Measurements from ENCODE around the gene GRM5.
"Not testable (repeated sequence)": the region's sequence is repeated elsewhere in the genome, so short reads cannot be mapped to it uniquely, and the experiment has no call there.

GRM5 gene

DNA sequence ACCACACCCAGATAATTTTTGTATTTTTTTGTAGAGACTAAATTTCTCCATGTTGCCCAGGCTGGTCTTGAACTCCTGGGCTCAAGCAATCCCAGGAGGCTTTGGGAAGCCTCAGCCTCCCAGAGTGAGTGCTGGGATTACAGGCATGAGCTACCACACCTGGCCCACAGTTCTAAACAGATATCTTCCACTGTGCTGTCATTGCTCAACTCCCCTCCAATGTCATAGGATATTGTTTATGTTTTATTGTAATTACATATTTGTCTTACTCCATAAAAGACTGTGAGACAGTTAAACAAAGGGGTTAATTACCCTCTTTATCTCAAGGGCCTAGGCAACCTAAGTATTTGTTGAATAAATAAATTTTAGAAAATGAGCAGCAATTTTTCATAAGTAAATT lies 204.2 kb downstream of the GRM5 start:
- no peak overlapping the region for H3K23ac ChIP-seq (ENCODE audit: low read depth, low read length, poor library complexity)
- H3K4me2 ChIP-seq (ENCODE audit: insufficient read depth, low read length, poor library complexity, severe bottlenecking): no peak overlapping the region
- H2BK12ac ChIP-seq (ENCODE audit: low read length): no peak overlapping the region
- H2AK5ac ChIP-seq (ENCODE audit: low read depth, low read length): no peak overlapping the region
- no peak overlapping the region for H3K9ac ChIP-seq (ENCODE audit: low read depth, low read length, poor library complexity)
- DNase-seq (ENCODE audit: low spot score): no peak
- no peak overlapping the region for H4K91ac ChIP-seq (ENCODE audit: low read depth, low read length, poor library complexity)
- H3K4me1 ChIP-seq (ENCODE audit: control insufficient read depth in 2 of 2, insufficient read depth in 1 of 2, low read depth in 1 of 2, low read length in 2 of 2): peaks cover 0 to 2% of the 10 kb centered on the region in 2 donors
- no peaks in the 10 kb centered on the region for H3K9me3 ChIP-seq (replicated peaks in 1 of 2; ENCODE audit: control insufficient read depth in 2 of 2, insufficient read depth in 1 of 2, low read depth in 1 of 2, low read length in 2 of 2)
- H3K18ac ChIP-seq (ENCODE audit: low read length): no peak overlapping the region
- H3K4me3 ChIP-seq (ENCODE audit: low read length in 2 of 2): no peak overlapping the region
- no peak overlapping the region for H2BK15ac ChIP-seq (ENCODE audit: low read length)
- H3K14ac ChIP-seq (ENCODE audit: low read length): no peak overlapping the region
- no peak overlapping the region for H2AFZ ChIP-seq (ENCODE audit: low read length)
- no peaks in the 10 kb centered on the region for H3K79me1 ChIP-seq (ENCODE audit: low read depth, low read length)
- H3K27me3 ChIP-seq (ENCODE audit: control insufficient read depth in 3 of 3, insufficient read depth in 3 of 3, low read depth in 1 of 3, low read length in 3 of 3): no peaks in the 10 kb centered on the region
- H3K4ac ChIP-seq (ENCODE audit: low read length): no peak overlapping the region
- H2BK120ac ChIP-seq (ENCODE audit: low read depth, low read length): no peak overlapping the region
- H3K36me3 ChIP-seq (replicated peaks in 1 of 2; ENCODE audit: control insufficient read depth in 2 of 2, insufficient read depth in 2 of 2, low read length in 2 of 2): no peaks in the 10 kb centered on the region
- no peak overlapping the region for H2BK5ac ChIP-seq (ENCODE audit: low read length)
- no peak overlapping the region for H4K8ac ChIP-seq (ENCODE audit: low read depth, low read length)
- no peak overlapping the region for H3K27ac ChIP-seq (replicated peaks; ENCODE audit: low read length)

DNA sequence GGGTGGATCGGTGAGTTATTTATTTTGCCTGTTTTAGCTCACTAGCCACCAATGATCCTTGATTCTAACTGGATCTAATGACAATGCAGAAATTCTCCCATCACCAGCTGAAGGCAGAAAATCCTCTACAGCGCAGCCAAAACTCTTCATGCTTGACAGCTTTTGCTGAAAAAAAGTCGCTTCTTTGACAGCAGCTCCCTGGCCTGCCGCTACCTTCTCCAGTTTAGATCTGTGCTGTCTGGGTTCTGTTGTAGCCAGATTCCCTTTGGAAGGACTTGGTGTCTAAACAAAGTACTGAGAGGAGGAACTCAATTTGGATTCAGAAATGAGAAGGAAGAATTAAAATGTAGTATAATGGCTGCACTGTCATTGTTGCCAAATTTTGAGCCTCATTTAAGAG lies 205.4 kb downstream of the GRM5 start:
- not testable (repeated sequence) for H4K8ac ChIP-seq (ENCODE audit: low read depth, low read length); H3K9me3 ChIP-seq (replicated peaks in 1 of 2; ENCODE audit: control insufficient read depth in 2 of 2, insufficient read depth in 1 of 2, low read depth in 1 of 2, low read length in 2 of 2); H3K79me1 ChIP-seq (ENCODE audit: low read depth, low read length); H3K23ac ChIP-seq (ENCODE audit: low read depth, low read length, poor library complexity); H3K4ac ChIP-seq (ENCODE audit: low read length); H2BK12ac ChIP-seq (ENCODE audit: low read length); H2BK120ac ChIP-seq (ENCODE audit: low read depth, low read length); H2AK5ac ChIP-seq (ENCODE audit: low read depth, low read length); H3K18ac ChIP-seq (ENCODE audit: low read length); H3K4me2 ChIP-seq (ENCODE audit: insufficient read depth, low read length, poor library complexity, severe bottlenecking); H3K27ac ChIP-seq (replicated peaks; ENCODE audit: low read length); H3K27me3 ChIP-seq (ENCODE audit: control insufficient read depth in 3 of 3, insufficient read depth in 3 of 3, low read depth in 1 of 3, low read length in 3 of 3); H3K4me3 ChIP-seq (ENCODE audit: low read length in 2 of 2); H3K36me3 ChIP-seq (replicated peaks in 1 of 2; ENCODE audit: control insufficient read depth in 2 of 2, insufficient read depth in 2 of 2, low read length in 2 of 2); H2AFZ ChIP-seq (ENCODE audit: low read length); H2BK15ac ChIP-seq (ENCODE audit: low read length); H3K14ac ChIP-seq (ENCODE audit: low read length); H2BK5ac ChIP-seq (ENCODE audit: low read length); H3K9ac ChIP-seq (ENCODE audit: low read depth, low read length, poor library complexity); H4K91ac ChIP-seq (ENCODE audit: low read depth, low read length, poor library complexity); H3K4me1 ChIP-seq (ENCODE audit: control insufficient read depth in 2 of 2, insufficient read depth in 1 of 2, low read depth in 1 of 2, low read length in 2 of 2)
- peak; percentile 0 for DNase-seq (ENCODE audit: low spot score)
- no CpG with 5 or more reads among the region's 4 CpGs for WGBS, 2 donors (ENCODE audit: extremely low coverage in 2 of 2, insufficient read length in 2 of 2, insufficient replicate concordance in 1 of 2)

DNA sequence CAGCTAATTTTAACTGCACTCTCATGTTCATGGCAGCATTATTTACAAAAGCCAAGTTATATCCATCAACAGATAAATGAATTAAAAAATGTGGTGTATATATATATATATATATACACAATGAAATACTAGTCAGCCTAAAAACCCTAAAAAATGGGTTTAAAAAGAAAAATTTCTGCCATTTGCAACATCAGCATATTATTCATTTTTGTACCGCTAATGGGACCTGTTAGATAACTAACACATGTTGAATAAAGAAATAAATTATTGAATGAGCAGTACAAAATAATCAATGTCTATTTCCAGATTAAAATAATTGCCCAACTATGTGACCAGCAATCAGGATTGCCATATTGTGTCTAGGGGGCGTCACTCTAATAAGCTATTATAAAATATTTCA lies 211.8 kb downstream of the GRM5 start:
- not testable (repeated sequence) for H4K8ac ChIP-seq (ENCODE audit: low read depth, low read length); H2AFZ ChIP-seq (ENCODE audit: low read length); H2BK15ac ChIP-seq (ENCODE audit: low read length); DNase-seq (ENCODE audit: low spot score); H2AK5ac ChIP-seq (ENCODE audit: low read depth, low read length); H3K4me1 ChIP-seq (ENCODE audit: control insufficient read depth in 2 of 2, insufficient read depth in 1 of 2, low read depth in 1 of 2, low read length in 2 of 2); H3K79me1 ChIP-seq (ENCODE audit: low read depth, low read length); H3K27ac ChIP-seq (replicated peaks; ENCODE audit: low read length); H3K4me3 ChIP-seq (ENCODE audit: low read length in 2 of 2); H3K4ac ChIP-seq (ENCODE audit: low read length); H3K18ac ChIP-seq (ENCODE audit: low read length); H2BK5ac ChIP-seq (ENCODE audit: low read length); H3K23ac ChIP-seq (ENCODE audit: low read depth, low read length, poor library complexity); H3K14ac ChIP-seq (ENCODE audit: low read length); H3K4me2 ChIP-seq (ENCODE audit: insufficient read depth, low read length, poor library complexity, severe bottlenecking); H3K36me3 ChIP-seq (replicated peaks in 1 of 2; ENCODE audit: control insufficient read depth in 2 of 2, insufficient read depth in 2 of 2, low read length in 2 of 2); H4K91ac ChIP-seq (ENCODE audit: low read depth, low read length, poor library complexity); H3K27me3 ChIP-seq (ENCODE audit: control insufficient read depth in 3 of 3, insufficient read depth in 3 of 3, low read depth in 1 of 3, low read length in 3 of 3); H2BK120ac ChIP-seq (ENCODE audit: low read depth, low read length); H3K9me3 ChIP-seq (replicated peaks in 1 of 2; ENCODE audit: control insufficient read depth in 2 of 2, insufficient read depth in 1 of 2, low read depth in 1 of 2, low read length in 2 of 2); H3K9ac ChIP-seq (ENCODE audit: low read depth, low read length, poor library complexity); H2BK12ac ChIP-seq (ENCODE audit: low read length)
- WGBS, 2 donors (ENCODE audit: extremely low coverage in 2 of 2, insufficient read length in 2 of 2, insufficient replicate concordance in 1 of 2): no CpG with 5 or more reads among the region's 2 CpGs

DNA sequence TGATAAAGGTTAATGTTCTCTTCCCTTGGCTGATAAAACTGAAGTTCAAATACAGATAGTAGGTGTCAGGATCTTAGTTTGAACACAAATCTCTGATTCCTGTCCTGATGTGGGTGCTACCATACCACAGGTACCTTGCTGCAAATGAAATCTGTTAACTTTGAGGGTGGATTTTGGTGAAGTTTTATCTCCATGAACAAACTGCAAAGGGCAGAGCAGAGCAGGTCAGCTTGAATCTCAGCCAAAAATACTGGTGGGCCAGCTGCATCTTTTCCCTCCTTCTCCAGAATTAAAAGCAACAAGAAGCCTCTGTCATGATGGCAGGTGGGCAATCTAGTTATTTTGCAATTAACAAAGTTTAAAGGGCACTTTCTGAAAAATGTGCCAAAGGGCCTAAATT lies 214.2 kb downstream of the GRM5 start:
- not testable (repeated sequence) for H2AK5ac ChIP-seq (ENCODE audit: low read depth, low read length); DNase-seq (ENCODE audit: low spot score); H3K4me2 ChIP-seq (ENCODE audit: insufficient read depth, low read length, poor library complexity, severe bottlenecking); H3K9me3 ChIP-seq (replicated peaks in 1 of 2; ENCODE audit: control insufficient read depth in 2 of 2, insufficient read depth in 1 of 2, low read depth in 1 of 2, low read length in 2 of 2); H2BK12ac ChIP-seq (ENCODE audit: low read length); H3K23ac ChIP-seq (ENCODE audit: low read depth, low read length, poor library complexity); H2BK5ac ChIP-seq (ENCODE audit: low read length); H3K27me3 ChIP-seq (ENCODE audit: control insufficient read depth in 3 of 3, insufficient read depth in 3 of 3, low read depth in 1 of 3, low read length in 3 of 3); H3K14ac ChIP-seq (ENCODE audit: low read length); H4K91ac ChIP-seq (ENCODE audit: low read depth, low read length, poor library complexity); H3K36me3 ChIP-seq (replicated peaks in 1 of 2; ENCODE audit: control insufficient read depth in 2 of 2, insufficient read depth in 2 of 2, low read length in 2 of 2); H3K79me1 ChIP-seq (ENCODE audit: low read depth, low read length); H4K8ac ChIP-seq (ENCODE audit: low read depth, low read length); H3K4me3 ChIP-seq (ENCODE audit: low read length in 2 of 2); H3K27ac ChIP-seq (replicated peaks; ENCODE audit: low read length); H2AFZ ChIP-seq (ENCODE audit: low read length); H3K9ac ChIP-seq (ENCODE audit: low read depth, low read length, poor library complexity); H3K4ac ChIP-seq (ENCODE audit: low read length); H2BK15ac ChIP-seq (ENCODE audit: low read length); H3K4me1 ChIP-seq (ENCODE audit: control insufficient read depth in 2 of 2, insufficient read depth in 1 of 2, low read depth in 1 of 2, low read length in 2 of 2); H3K18ac ChIP-seq (ENCODE audit: low read length); H2BK120ac ChIP-seq (ENCODE audit: low read depth, low read length)

Measured in neuronal stem cell (in vitro differentiated cells).